PFSK-1 (cell line): ENCODE data around the gene CCR3.

Source experiments
- FOXP2 ChIP-seq: optimal IDR thresholded peaks from 2 replicates; pipeline ENCODE3; 2011; ENCODE audit warnings: borderline replicate concordance, control low read depth, inconsistent platforms; ENCODE audit not compliant: insufficient read depth; ENCODE audit errors: extremely low read length, extremely low read depth
- POLR2AphosphoS5 ChIP-seq: IDR thresholded peaks from 2 replicates; pipeline ENCODE4 v1.6.1; 2012; ENCODE audit warnings: low read depth, mild to moderate bottlenecking, control low read depth, low read length, moderate library complexity
- TAF1 ChIP-seq: IDR thresholded peaks from 2 replicates; pipeline ENCODE4 v1.6.1; 2012; ENCODE audit warnings: low read length, control low read depth, borderline replicate concordance; ENCODE audit not compliant: insufficient read depth
- TF ChIP-seq, protein P1 (sequence below), 2 experiments: IDR thresholded peaks; 2 replicates each; pipeline versions ENCODE4 v1.6.1 to v1.8.0; 2011 to 2012; ENCODE audit warnings: low read depth in 2 of 2, low read length in 2 of 2, control low read depth in 1 of 2, inconsistent platforms in 1 of 2, mild to moderate bottlenecking in 1 of 2, moderate library complexity in 1 of 2; ENCODE audit not compliant: insufficient read depth in 1 of 2

DNA sequence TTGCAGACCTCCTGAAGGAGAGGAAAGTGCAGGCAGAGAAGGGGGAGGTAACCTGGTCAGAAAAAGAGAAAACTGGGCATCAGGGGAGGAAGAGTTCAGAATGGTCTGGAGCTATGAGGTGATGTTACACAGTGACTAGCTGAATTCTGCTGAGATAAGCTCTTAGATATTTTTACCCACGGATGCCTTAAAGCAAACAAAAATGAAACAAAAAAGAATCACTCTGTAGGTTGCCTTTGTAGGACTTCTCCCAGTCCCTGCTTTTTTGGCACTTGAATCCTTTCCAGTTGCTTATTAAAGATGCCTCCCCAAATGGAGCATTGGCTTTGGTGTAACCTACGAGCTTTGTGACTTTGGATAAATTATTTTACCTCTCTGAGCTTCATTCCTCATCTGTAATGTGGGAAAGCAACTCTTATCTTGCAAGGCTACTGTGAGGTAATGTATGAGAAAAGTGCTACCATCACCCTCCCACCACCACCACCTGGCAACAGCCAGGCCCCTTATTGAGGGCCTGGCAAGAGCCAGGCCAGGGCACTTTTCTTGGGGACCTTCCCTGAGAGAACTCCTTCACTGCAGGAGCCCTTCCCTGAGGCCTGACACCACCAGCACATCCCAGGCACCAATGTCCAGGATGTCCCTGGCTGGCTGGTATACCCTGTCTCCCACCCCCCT, 36.8 kb upstream of the CCR3 start:
- TF ChIP-seq, protein P1, sequence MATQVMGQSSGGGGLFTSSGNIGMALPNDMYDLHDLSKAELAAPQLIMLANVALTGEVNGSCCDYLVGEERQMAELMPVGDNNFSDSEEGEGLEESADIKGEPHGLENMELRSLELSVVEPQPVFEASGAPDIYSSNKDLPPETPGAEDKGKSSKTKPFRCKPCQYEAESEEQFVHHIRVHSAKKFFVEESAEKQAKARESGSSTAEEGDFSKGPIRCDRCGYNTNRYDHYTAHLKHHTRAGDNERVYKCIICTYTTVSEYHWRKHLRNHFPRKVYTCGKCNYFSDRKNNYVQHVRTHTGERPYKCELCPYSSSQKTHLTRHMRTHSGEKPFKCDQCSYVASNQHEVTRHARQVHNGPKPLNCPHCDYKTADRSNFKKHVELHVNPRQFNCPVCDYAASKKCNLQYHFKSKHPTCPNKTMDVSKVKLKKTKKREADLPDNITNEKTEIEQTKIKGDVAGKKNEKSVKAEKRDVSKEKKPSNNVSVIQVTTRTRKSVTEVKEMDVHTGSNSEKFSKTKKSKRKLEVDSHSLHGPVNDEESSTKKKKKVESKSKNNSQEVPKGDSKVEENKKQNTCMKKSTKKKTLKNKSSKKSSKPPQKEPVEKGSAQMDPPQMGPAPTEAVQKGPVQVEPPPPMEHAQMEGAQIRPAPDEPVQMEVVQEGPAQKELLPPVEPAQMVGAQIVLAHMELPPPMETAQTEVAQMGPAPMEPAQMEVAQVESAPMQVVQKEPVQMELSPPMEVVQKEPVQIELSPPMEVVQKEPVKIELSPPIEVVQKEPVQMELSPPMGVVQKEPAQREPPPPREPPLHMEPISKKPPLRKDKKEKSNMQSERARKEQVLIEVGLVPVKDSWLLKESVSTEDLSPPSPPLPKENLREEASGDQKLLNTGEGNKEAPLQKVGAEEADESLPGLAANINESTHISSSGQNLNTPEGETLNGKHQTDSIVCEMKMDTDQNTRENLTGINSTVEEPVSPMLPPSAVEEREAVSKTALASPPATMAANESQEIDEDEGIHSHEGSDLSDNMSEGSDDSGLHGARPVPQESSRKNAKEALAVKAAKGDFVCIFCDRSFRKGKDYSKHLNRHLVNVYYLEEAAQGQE (IDR thresholded peaks at IDR 0.05; ENCODE audit: insufficient read depth in 1 of 2, low read depth in 2 of 2, low read length in 2 of 2): no peak
- no peak for TF ChIP-seq TAF1
- no peak for TF ChIP-seq POLR2AphosphoS5
- no peak for TF ChIP-seq FOXP2
